DOHH2 (cell line): ENCODE measurements around the gene ARHGEF16.

Source experiments
- H3F3A ChIP-seq: fragments of 200-600 bp; sonication (generic), shearing (Covaris generic); 2 replicates; pipeline ENCODE4 v1.6.0; 2016; ENCODE audit warnings: antibody characterized with exemption, mild to moderate bottlenecking; ENCODE audit not compliant: control insufficient read depth, insufficient read depth
- H3K27ac ChIP-seq: fragments of 200-600 bp; sonication (generic); 2 replicates; pipeline ENCODE4 v1.5.1; 2014; ENCODE audit warnings: low read depth, mild to moderate bottlenecking, low read length, moderate library complexity
- H3K27me3 ChIP-seq: fragments of 200-600 bp; sonication (generic); 2 replicates; pipeline ENCODE4 v1.6.1; 2014; ENCODE audit warnings: mild to moderate bottlenecking, low read length, mixed read lengths; ENCODE audit not compliant: control insufficient read depth
- H3K36me3 ChIP-seq: fragments of 200-600 bp; sonication (generic); 2 replicates; pipeline ENCODE4 v1.6.1; 2014; ENCODE audit warnings: mild to moderate bottlenecking, low read length, moderate library complexity, mixed read lengths; ENCODE audit not compliant: control insufficient read depth
- H3K4me1 ChIP-seq: fragments of 200-600 bp; sonication (generic); 2 replicates; pipeline ENCODE4 v1.6.1; 2014; ENCODE audit warnings: mild to moderate bottlenecking, low read length, mixed read lengths; ENCODE audit not compliant: control insufficient read depth
- H3K4me2 ChIP-seq: fragments of 200-600 bp; sonication (generic); 2 replicates; pipeline ENCODE4 v1.6.0; 2014; ENCODE audit warnings: mild to moderate bottlenecking, low read length, moderate library complexity
- H3K4me3 ChIP-seq: fragments of 200-600 bp; sonication (generic); 2 replicates; pipeline ENCODE4 v1.5.1; 2014; ENCODE audit warnings: mild to moderate bottlenecking, low read length, mixed read lengths
- H3K79me2 ChIP-seq: fragments of 200-600 bp; sonication (generic); 2 replicates; pipeline ENCODE4 v1.6.1; 2014; ENCODE audit warnings: mild to moderate bottlenecking, low read length, mixed read lengths; ENCODE audit not compliant: control insufficient read depth
- H3K9me2 ChIP-seq: fragments of 200-600 bp; sonication (generic); replicated peaks from 2 replicates; pipeline ENCODE4 v1.6.1; 2014; ENCODE audit warnings: mild to moderate bottlenecking, low read length, mixed read lengths; ENCODE audit not compliant: control insufficient read depth
- H3K9me3 ChIP-seq: fragments of 200-600 bp; sonication (generic); 2 replicates; pipeline ENCODE4 v1.6.1; 2014; ENCODE audit warnings: antibody characterized with exemption, low read length, mixed read lengths; ENCODE audit not compliant: control insufficient read depth, insufficient read depth
- H4K20me1 ChIP-seq: fragments of 200-600 bp; sonication (generic); 2 replicates; pipeline ENCODE4 v1.6.0; 2014; ENCODE audit warnings: low read depth, mild to moderate bottlenecking, antibody characterized with exemption, low read length, moderate library complexity; ENCODE audit not compliant: control insufficient read depth, insufficient read depth
- EZH2phosphoT487 ChIP-seq: fragments of 200-600 bp; sonication (generic); IDR thresholded peaks from 2 replicates; pipeline ENCODE4 v1.6.1; 2017; ENCODE audit warnings: borderline replicate concordance, mild to moderate bottlenecking, antibody characterized with exemption, low read length, moderate library complexity, mixed read lengths
- TF ChIP-seq, protein P1 (sequence below): fragments of 200-600 bp; sonication (generic); IDR thresholded peaks from one replicate; pipeline ENCODE4 v1.5.1; 2014; ENCODE audit warnings: antibody characterized with exemption, mild to moderate bottlenecking, low read depth, low read length; ENCODE audit not compliant: poor library complexity, severe bottlenecking

The ARHGEF16 gene

DNA sequence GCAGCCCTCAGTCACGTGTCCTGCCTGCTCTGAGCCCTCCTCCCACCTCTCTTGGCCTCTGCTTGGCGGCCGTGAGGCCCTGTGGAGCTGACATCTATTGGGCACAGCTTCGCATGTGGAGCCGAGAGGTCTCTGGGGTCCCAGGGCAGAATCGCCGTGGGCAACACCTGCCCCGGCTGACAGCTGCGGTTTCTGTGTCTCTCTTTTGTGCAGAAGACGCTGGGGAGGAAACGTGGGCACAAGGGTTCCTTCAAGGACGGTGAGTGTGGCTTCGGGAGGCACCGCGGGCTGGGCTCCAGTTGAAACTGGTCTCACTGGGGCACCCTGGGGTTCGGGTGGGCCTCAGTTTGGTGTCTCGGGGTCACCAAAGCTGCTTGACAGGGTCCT, 11.5 kb downstream of the ARHGEF16 start:
- no peaks in the 10 kb centered on the region for H3K9me3 ChIP-seq
- H3K4me2 ChIP-seq, result no peak overlapping the region
- H3K9me2 ChIP-seq, result no peaks in the 10 kb centered on the region
- no peak overlapping the region for H3K4me3 ChIP-seq
- H4K20me1 ChIP-seq, result no peaks in the 10 kb centered on the region
- no peaks in the 10 kb centered on the region for H3K36me3 ChIP-seq
- TF ChIP-seq EZH2phosphoT487, result no peak
- TF ChIP-seq, protein P1, sequence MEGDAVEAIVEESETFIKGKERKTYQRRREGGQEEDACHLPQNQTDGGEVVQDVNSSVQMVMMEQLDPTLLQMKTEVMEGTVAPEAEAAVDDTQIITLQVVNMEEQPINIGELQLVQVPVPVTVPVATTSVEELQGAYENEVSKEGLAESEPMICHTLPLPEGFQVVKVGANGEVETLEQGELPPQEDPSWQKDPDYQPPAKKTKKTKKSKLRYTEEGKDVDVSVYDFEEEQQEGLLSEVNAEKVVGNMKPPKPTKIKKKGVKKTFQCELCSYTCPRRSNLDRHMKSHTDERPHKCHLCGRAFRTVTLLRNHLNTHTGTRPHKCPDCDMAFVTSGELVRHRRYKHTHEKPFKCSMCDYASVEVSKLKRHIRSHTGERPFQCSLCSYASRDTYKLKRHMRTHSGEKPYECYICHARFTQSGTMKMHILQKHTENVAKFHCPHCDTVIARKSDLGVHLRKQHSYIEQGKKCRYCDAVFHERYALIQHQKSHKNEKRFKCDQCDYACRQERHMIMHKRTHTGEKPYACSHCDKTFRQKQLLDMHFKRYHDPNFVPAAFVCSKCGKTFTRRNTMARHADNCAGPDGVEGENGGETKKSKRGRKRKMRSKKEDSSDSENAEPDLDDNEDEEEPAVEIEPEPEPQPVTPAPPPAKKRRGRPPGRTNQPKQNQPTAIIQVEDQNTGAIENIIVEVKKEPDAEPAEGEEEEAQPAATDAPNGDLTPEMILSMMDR, result no peak
- no peak overlapping the region for H3K27ac ChIP-seq
- H3K4me1 ChIP-seq, result no peaks in the 10 kb centered on the region
- no peaks in the 10 kb centered on the region for H3F3A ChIP-seq
- H3K27me3 ChIP-seq, result no peaks in the 10 kb centered on the region
- no peaks in the 10 kb centered on the region for H3K79me2 ChIP-seq

DNA sequence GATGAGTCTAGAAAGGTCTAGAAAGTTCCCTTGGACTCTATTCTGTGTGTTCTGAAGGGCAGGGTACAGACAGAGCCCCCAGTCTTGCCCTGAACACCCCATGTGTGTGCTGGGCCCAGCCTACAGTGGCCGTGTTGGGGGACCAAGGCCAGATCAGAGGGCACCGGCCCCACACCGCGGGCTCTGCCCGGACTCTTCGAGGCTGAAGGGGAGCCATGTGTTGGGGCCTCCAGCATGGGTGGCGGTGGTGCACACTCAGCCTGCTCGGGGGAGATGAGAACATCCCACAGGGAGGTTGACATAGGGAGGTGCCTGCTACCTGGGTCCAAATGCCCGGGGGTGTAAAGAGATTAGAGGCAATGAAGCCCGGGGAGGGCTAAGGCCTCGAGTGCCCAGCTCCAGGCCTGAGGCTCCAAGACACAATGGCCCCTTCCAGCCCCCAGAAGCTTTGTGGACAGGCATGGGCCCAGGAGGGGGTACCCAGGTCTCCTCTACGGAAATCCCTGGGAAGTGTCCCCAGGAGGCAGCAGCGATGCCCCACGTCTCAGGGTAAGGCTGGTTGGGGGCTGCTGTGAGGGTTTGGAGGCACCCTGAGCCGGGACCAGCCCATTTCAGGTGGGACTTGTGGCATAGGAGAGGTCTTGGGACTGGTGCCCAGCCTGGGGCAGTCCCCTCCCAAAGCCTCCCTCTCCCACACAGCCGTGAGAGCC, 12.1 kb downstream of the ARHGEF16 start:
- Histone ChIP-seq H3K9me2 (no peaks in the 10 kb centered on the region), H4K20me1 (no peaks in the 10 kb centered on the region), H3F3A (no peaks in the 10 kb centered on the region), H3K36me3 (no peaks in the 10 kb centered on the region), H3K27me3 (no peaks in the 10 kb centered on the region), H3K27ac (no peak overlapping the region), H3K4me1 (no peaks in the 10 kb centered on the region), H3K4me3 (no peak overlapping the region), H3K9me3 (no peaks in the 10 kb centered on the region), H3K4me2 (no peak overlapping the region), H3K79me2 (no peaks in the 10 kb centered on the region)
- no peak for TF ChIP-seq EZH2phosphoT487
- TF ChIP-seq, protein P1, result no peak

DNA sequence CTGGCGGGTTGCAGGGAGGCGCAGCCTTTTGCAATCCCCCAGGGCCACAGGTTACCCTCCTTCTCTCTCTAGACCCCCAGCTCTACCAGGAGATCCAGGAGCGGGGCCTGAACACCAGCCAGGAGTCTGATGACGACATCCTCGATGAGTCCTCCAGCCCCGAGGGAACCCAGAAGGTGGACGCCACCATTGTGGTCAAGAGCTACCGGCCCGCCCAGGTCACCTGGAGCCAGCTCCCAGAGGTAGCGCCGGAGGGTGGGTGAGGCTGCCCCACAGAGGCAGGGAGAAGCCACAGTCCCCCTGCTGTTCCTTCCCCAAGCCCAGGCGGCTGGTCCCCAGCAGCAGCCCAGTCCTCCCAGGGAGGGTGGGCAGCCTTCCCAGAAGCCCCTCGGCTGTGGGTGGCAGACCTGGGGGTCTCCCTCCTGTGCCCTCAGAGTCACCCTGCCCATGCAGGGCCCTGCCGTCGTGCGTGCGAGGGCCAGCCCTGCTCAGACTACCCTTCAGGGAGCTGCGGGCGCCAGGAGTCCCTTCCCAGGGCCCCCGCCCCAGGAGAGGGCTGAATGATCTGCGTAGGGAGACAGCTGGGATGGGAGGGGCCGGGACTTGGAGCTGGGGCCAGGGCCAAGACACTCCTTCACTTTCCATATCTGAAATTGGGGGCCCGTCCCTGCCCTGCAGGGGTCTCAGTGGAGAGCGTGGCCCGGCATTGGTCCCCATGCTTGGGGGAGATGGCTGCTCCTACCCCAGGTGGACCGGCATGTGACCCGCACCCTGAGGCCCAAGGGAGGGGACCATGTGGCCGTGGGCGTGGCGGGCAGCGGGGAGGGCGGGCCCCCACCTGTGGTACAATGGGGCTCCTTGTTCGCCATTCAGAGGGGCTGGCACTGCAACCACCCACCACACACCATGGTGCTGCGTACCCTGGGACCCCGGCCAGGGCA, 12.9 kb downstream of the ARHGEF16 start:
- H3K36me3 ChIP-seq, result no peaks in the 10 kb centered on the region
- no peaks in the 10 kb centered on the region for H3K27me3 ChIP-seq
- no peaks in the 10 kb centered on the region for H3K9me2 ChIP-seq
- H4K20me1 ChIP-seq, result no peaks in the 10 kb centered on the region
- H3K4me1 ChIP-seq, result no peaks in the 10 kb centered on the region
- H3K9me3 ChIP-seq, result no peaks in the 10 kb centered on the region
- H3K79me2 ChIP-seq, result no peaks in the 10 kb centered on the region
- no peak overlapping the region for H3K4me3 ChIP-seq
- H3F3A ChIP-seq, result no peaks in the 10 kb centered on the region
- TF ChIP-seq EZH2phosphoT487, result no peak
- TF ChIP-seq, protein P1, result no peak
- no peak overlapping the region for H3K27ac ChIP-seq
- H3K4me2 ChIP-seq, result no peak overlapping the region
